ENCODE measurements around the gene SGMS1. TPM values are rescaled to one million over a fixed set of nuclear protein-coding genes. Genes with fewer than 3 reads are reported as not detected.

The SGMS1 gene
- total RNA-seq, 3 donors from 2014 or later, result 66.5 to 114 (median 80.1) TPM

GRCh38 chr10:50544095-50544856 lies 79.5 kb downstream of the SGMS1 start:
- Histone ChIP-seq H3K36me3 (no peaks in the 10 kb centered on the region), H3K27ac (no peak overlapping the region), H3K4me3 (no peak overlapping the region), H3K27me3 (no peaks in the 10 kb centered on the region), H3K9me3 (peaks cover 0 to 5% of the 10 kb centered on the region in 2 donors), H3K4me1 (peaks cover 0 to under 1% of the 10 kb centered on the region in 2 donors)
- no peak for DNase-seq (ENCODE audit: low spot score in 2 of 2)
- intact Hi-C loops (cut with DNase I; ENCODE audit: low total_unique reads), result no loop called here
- TF ChIP-seq POLR2A (IDR thresholded peaks at IDR 0.05), result no peak
- TF ChIP-seq CTCF (IDR thresholded peaks at IDR 0.05), result no peak
- no peak for TF ChIP-seq POLR2AphosphoS5 (IDR thresholded peaks at IDR 0.05)

- intact Hi-C loops (cut with DNase I; ENCODE audit: low total_unique reads), result no loop called here
- Histone ChIP-seq H3K27me3 (no peaks in the 10 kb centered on the region), H3K36me3 (no peaks in the 10 kb centered on the region), H3K4me3 (no peak overlapping the region), H3K27ac (no peak overlapping the region), H3K9me3 (no peaks in the 10 kb centered on the region), H3K4me1 (peaks cover 0 to 7% of the 10 kb centered on the region in 2 donors)
- no peak for DNase-seq (ENCODE audit: low spot score in 2 of 2)
- no peak for TF ChIP-seq POLR2AphosphoS5 (IDR thresholded peaks at IDR 0.05)
- no peak for TF ChIP-seq POLR2A (IDR thresholded peaks at IDR 0.05)
- no peak for TF ChIP-seq CTCF (IDR thresholded peaks at IDR 0.05)
These were observed 80.9 kb downstream of the SGMS1 start for GRCh38 chr10:50542871-50543270.

- H3K4me3 ChIP-seq, result no peak overlapping the region
- intact Hi-C loops (cut with DNase I; ENCODE audit: low total_unique reads), result no loop called here
- TF ChIP-seq POLR2A (IDR thresholded peaks at IDR 0.05), result no peak
- TF ChIP-seq CTCF (IDR thresholded peaks at IDR 0.05), result no peak
- no peak for TF ChIP-seq POLR2AphosphoS5 (IDR thresholded peaks at IDR 0.05)
These were observed 81.8 kb downstream of the SGMS1 start for GRCh38 chr10:50541921-50542320.

GRCh38 chr10:50541317-50541716 lies 82.4 kb downstream of the SGMS1 start:
- intact Hi-C loops (cut with DNase I; ENCODE audit: low total_unique reads), result no loop called here
- Histone ChIP-seq H3K4me1 (peaks cover 0 to 7% of the 10 kb centered on the region in 2 donors), H3K27me3 (no peaks in the 10 kb centered on the region), H3K36me3 (no peaks in the 10 kb centered on the region), H3K9me3 (no peaks in the 10 kb centered on the region), H3K27ac (no peak overlapping the region), H3K4me3 (no peak overlapping the region)
- no peak for DNase-seq (ENCODE audit: low spot score in 2 of 2)
- TF ChIP-seq CTCF (IDR thresholded peaks at IDR 0.05) (no peak), POLR2AphosphoS5 (IDR thresholded peaks at IDR 0.05) (no peak)

More at GRCh38 chr10:50541921-50542320, 81.8 kb downstream of the SGMS1 start:
- Histone ChIP-seq H3K27me3 (no peaks in the 10 kb centered on the region), H3K36me3 (no peaks in the 10 kb centered on the region), H3K27ac (no peak overlapping the region), H3K4me1 (peaks cover 0 to 7% of the 10 kb centered on the region in 2 donors), H3K9me3 (no peaks in the 10 kb centered on the region)
- no peak for DNase-seq (ENCODE audit: low spot score in 2 of 2)

- Histone ChIP-seq H3K4me3 (no peak overlapping the region), H3K9me3 (no peaks in the 10 kb centered on the region)
- intact Hi-C loops (cut with DNase I; ENCODE audit: low total_unique reads), result no loop called here
These were observed 83.0 kb downstream of the SGMS1 start for GRCh38 chr10:50540826-50541122.

More at GRCh38 chr10:50540826-50541122, 83.0 kb downstream of the SGMS1 start:
- H3K27ac ChIP-seq, result no peak overlapping the region
- no peaks in the 10 kb centered on the region for H3K36me3 ChIP-seq
- H3K4me1 ChIP-seq, result peaks cover 0 to 7% of the 10 kb centered on the region in 2 donors
- no peak for DNase-seq (ENCODE audit: low spot score in 2 of 2)
- no peak for TF ChIP-seq CTCF (IDR thresholded peaks at IDR 0.05)
- no peak for TF ChIP-seq POLR2AphosphoS5 (IDR thresholded peaks at IDR 0.05)
- TF ChIP-seq POLR2A (IDR thresholded peaks at IDR 0.05), result no peak
- no peaks in the 10 kb centered on the region for H3K27me3 ChIP-seq

All from breast epithelium (tissue), 4 donors.